Measurements from ENCODE around the gene ACSL1. TPM values are rescaled to one million over a fixed set of nuclear protein-coding genes. Genes with fewer than 3 reads are reported as not detected.

The ACSL1 gene
- total and polyA plus RNA-seq, 9 of the 15 experiments (the other 6 are each of a cell fraction or from before 2014, with no cell fraction given) = 6.7 to 24.1 (median 15.0) TPM

- TF ChIP-seq AFF4 (CRISPR knock-in tag; IDR thresholded peaks at IDR 0.05) (no peak), MTA2 (IDR thresholded peaks at IDR 0.05; ENCODE audit: low read depth) (peak; percentile 44; the same call in 1 of the 2 replicates), RAD51 (IDR thresholded peaks at IDR 0.05; ENCODE audit: borderline replicate concordance, low read depth) (no peak), BRF2 (IDR thresholded peaks at IDR 0.05; ENCODE audit: borderline replicate concordance, insufficient read depth, insufficient read length) (no peak), NELFE (IDR thresholded peaks at IDR 0.05; ENCODE audit: insufficient read depth, insufficient read length) (no peak), TAF9B (IDR thresholded peaks at IDR 0.05; ENCODE audit: partially characterized antibody) (peak; percentile 40), ZNF449 (CRISPR knock-in tag; IDR thresholded peaks at IDR 0.05) (no peak), KAT7 (CRISPR knock-in tag; IDR thresholded peaks at IDR 0.05; ENCODE audit: borderline replicate concordance) (peak; percentile 64; the same call in 1 of the 2 replicates), ZNF253 (CRISPR knock-in tag; conservative IDR thresholded peaks at IDR 0.05) (no peak), ZNF175 (CRISPR knock-in tag; IDR thresholded peaks at IDR 0.05; ENCODE audit: low read depth) (no peak), IRF1 (CRISPR knock-in tag; IDR thresholded peaks at IDR 0.05; ENCODE audit: borderline replicate concordance) (no peak), POLR3A (IDR thresholded peaks at IDR 0.05; ENCODE audit: borderline replicate concordance, extremely low read depth, insufficient read depth, insufficient read length) (no peak), SAP30 (IDR thresholded peaks at IDR 0.05; ENCODE audit: borderline replicate concordance, insufficient read depth, low read depth, low read length, poor library complexity, severe bottlenecking) (no peak)
These were observed 10.5 kb downstream of the ACSL1 start (continued) for GRCh38 chr4:184815046-184815877.

Measured in K562 (cell line).